Limb (tissue), 2 donors: ENCODE measurements around the gene HNF4A.

ENCODE experiments used
- DNase-seq, 2 donors: peaks; one replicate each; pipeline ENCODE4 v3.0.0-alpha.2; 2016; ENCODE audit errors: extremely low spot score in 2 of 2

HNF4A gene

GRCh38 chr20:44424039-44424495 is 68.6 kb downstream of the HNF4A start:
- no peak for DNase-seq

- DNase-seq: no peak
Observed at GRCh38 chr20:44425923-44426322, 70.4 kb downstream of the HNF4A start.

GRCh38 chr20:44426879-44427790 is 71.6 kb downstream of the HNF4A start:
- no peak for DNase-seq

- no peak for DNase-seq
Observed at GRCh38 chr20:44427804-44428173, 72.3 kb downstream of the HNF4A start.

GRCh38 chr20:44428174-44429016 is 72.9 kb downstream of the HNF4A start:
- no peak for DNase-seq

- DNase-seq: no peak
Observed at GRCh38 chr20:44429017-44429339, 73.5 kb downstream of the HNF4A start.

- DNase-seq: no peak
Observed at GRCh38 chr20:44429419-44430269, 74.1 kb downstream of the HNF4A start.

- DNase-seq: no peak
Observed at GRCh38 chr20:44430270-44431065, 75.0 kb downstream of the HNF4A start.

GRCh38 chr20:44431118-44431501 is 75.6 kb downstream of the HNF4A start:
- no peak for DNase-seq

GRCh38 chr20:44431502-44432234 is 76.2 kb downstream of the HNF4A start:
- DNase-seq: no peak

- DNase-seq: no peak
Observed at GRCh38 chr20:44432618-44433577, 77.4 kb downstream of the HNF4A start.

- DNase-seq: no peak
Observed at GRCh38 chr20:44433751-44434538, 78.4 kb downstream of the HNF4A start.

GRCh38 chr20:44435630-44436335 is 80.3 kb downstream of the HNF4A start:
- no peak for DNase-seq

GRCh38 chr20:44436393-44436792 is 80.9 kb downstream of the HNF4A start:
- DNase-seq: no peak

GRCh38 chr20:44437497-44437896 is 82.0 kb downstream of the HNF4A start:
- no peak for DNase-seq

GRCh38 chr20:44438782-44439181 is 83.3 kb downstream of the HNF4A start:
- no peak for DNase-seq

GRCh38 chr20:44439318-44439717 is 83.8 kb downstream of the HNF4A start:
- no peak for DNase-seq
